K562 (cell line): ENCODE measurements around the gene ATL2. TPM values are rescaled to one million over a fixed set of nuclear protein-coding genes. Genes with fewer than 3 reads are reported as not detected.

Source experiments
- ATAC-seq: fragments of 200-7000 bp; cut with Tn5 transposase; 3 replicates; pipeline ENCODE4 v1.9.1; 2020; ENCODE audit warnings: moderate library complexity
- BruUV-seq: library from RNA; stranded (reverse); fragments of 400-500 nt; replicated peaks from 2 replicates; lab custom pipeline; 2021; lab: Mats Ljungman, UMichigan
- CTCF ChIA-PET: fragments of 300-600 bp; formaldehyde crosslinking; extraction: SDS; loops from one replicate; lab custom pipeline; 2021; ENCODE audit warnings: low intra/inter-chr PET ratio; lab: Yijun Ruan, JAX
- POLR2A ChIA-PET: fragments of 300-600, 350-650 bp; sonication (Branson Sonifier 250); formaldehyde crosslinking; extraction: SDS; loops from one replicate; lab custom pipeline; 2021; ENCODE audit warnings: antibody characterized with exemption, inconsistent platforms; lab: Yijun Ruan, JAX
- DNase-seq, 4 experiments: peaks; one replicate each; pipeline versions ENCODE4 v3.0.0 to v3.0.0-alpha.2; 2011 to 2018; ENCODE audit warnings: low spot score in 3 of 4, mixed read lengths in 3 of 4; ENCODE audit errors: extremely low read depth in 1 of 4
- FAIRE-seq: peaks from 2 replicates; lab custom pipeline; 2011; peaks lifted over from hg19 to GRCh38; lab: Jason Lieb, UNC
- H2AFZ ChIP-seq: 2 replicates; pipeline ENCODE4 v1.6.0; 2011; ENCODE audit warnings: low read depth, low read length, control low read depth, inconsistent platforms
- H3K27ac ChIP-seq: fragments of 200-600 bp; 3 replicates; pipeline ENCODE4 v1.8.0; 2011; ENCODE audit warnings: low read depth, mild to moderate bottlenecking, control low read depth, inconsistent platforms, low read length, moderate library complexity, mixed read lengths; ENCODE audit errors: extremely low read depth
- H3K27me3 ChIP-seq, 2 experiments: fragments of 300-600 bp in 1 of 2; 2 replicates in 1 of 2; 3 replicates in 1 of 2; pipeline versions ENCODE4 v1.6.0 to v1.8.0; 2011; ENCODE audit warnings: inconsistent platforms in 2 of 2, low read length in 2 of 2, mild to moderate bottlenecking in 1 of 2, mixed read lengths in 1 of 2, moderate library complexity in 1 of 2; ENCODE audit not compliant: control insufficient read depth in 2 of 2, insufficient read depth in 2 of 2
- H3K36me3 ChIP-seq: fragments of 300-600 bp; 3 replicates; pipeline ENCODE4 v1.8.0; 2011; ENCODE audit warnings: mild to moderate bottlenecking, low read length, inconsistent platforms; ENCODE audit not compliant: control insufficient read depth, insufficient read depth
- H3K4me1 ChIP-seq, 2 experiments: fragments of 200-600 bp in 1 of 2; replicated peaks in 1 of 2; 2 replicates in 1 of 2; 3 replicates in 1 of 2; pipeline versions ENCODE4 v1.5.1 to v1.8.0; 2011; ENCODE audit warnings: inconsistent platforms in 2 of 2, low read length in 2 of 2, mild to moderate bottlenecking in 1 of 2, mixed read lengths in 1 of 2, moderate library complexity in 1 of 2; ENCODE audit not compliant: control insufficient read depth in 2 of 2, insufficient read depth in 2 of 2
- H3K4me2 ChIP-seq: 2 replicates; pipeline ENCODE4 v1.6.1; 2011; ENCODE audit warnings: low read length, control low read depth, inconsistent platforms, mixed read lengths; ENCODE audit not compliant: insufficient read depth
- H3K4me3 ChIP-seq: fragments of 200-600 bp; sonication (generic), shearing (Covaris generic); 2 replicates; pipeline ENCODE4 v1.5.1; 2016; ENCODE audit warnings: control low read depth, inconsistent platforms
- H3K79me2 ChIP-seq: fragments of 200-600 bp; 3 replicates; pipeline ENCODE4 v1.8.0; 2011; ENCODE audit warnings: low read length, inconsistent platforms; ENCODE audit not compliant: control insufficient read depth, insufficient read depth
- H3K9ac ChIP-seq, 2 experiments: 2 replicates each; pipeline versions ENCODE4 v1.6.0 to v1.6.1; 2011; ENCODE audit warnings: low read depth in 2 of 2, low read length in 2 of 2, control low read depth in 1 of 2, inconsistent platforms in 1 of 2, mild to moderate bottlenecking in 1 of 2, mixed read lengths in 1 of 2; ENCODE audit not compliant: insufficient read depth in 1 of 2
- H3K9me1 ChIP-seq: one replicate; pipeline ENCODE4 v1.6.0; 2011; ENCODE audit warnings: inconsistent platforms, mild to moderate bottlenecking, low read length, moderate library complexity; ENCODE audit not compliant: control insufficient read depth, insufficient read depth
- H3K9me3 ChIP-seq: replicated peaks from 2 replicates; pipeline ENCODE4 v1.5.1; 2011; ENCODE audit warnings: low read depth, low read length, inconsistent platforms; ENCODE audit not compliant: control insufficient read depth, insufficient read depth
- H4K20me1 ChIP-seq: replicated peaks from 2 replicates; pipeline ENCODE4 v1.6.1; 2011; ENCODE audit warnings: low read length, inconsistent platforms, mixed read lengths; ENCODE audit not compliant: control insufficient read depth, insufficient read depth
- CREBBP ChIP-seq: IDR thresholded peaks from one replicate; pipeline ENCODE4 v1.6.1; 2012; ENCODE audit warnings: low read depth, mild to moderate bottlenecking, control low read depth, inconsistent platforms, low read length
- EP300 ChIP-seq: IDR thresholded peaks from 2 replicates; pipeline ENCODE4 v1.6.1; 2012; ENCODE audit warnings: low read length, improper control_type of control experiment
- HNRNPUL1 ChIP-seq: fragments of 200-400 bp; formaldehyde crosslinking; IDR thresholded peaks from 2 replicates; pipeline ENCODE4 v1.6.1; 2017; ENCODE audit warnings: low read length
- PHF21A ChIP-seq: fragments of 450-650 bp; IDR thresholded peaks from 2 replicates; pipeline ENCODE4 v1.6.1; 2017; ENCODE audit warnings: low read depth, borderline replicate concordance
- POLR3A ChIP-seq: IDR thresholded peaks from 2 replicates; pipeline ENCODE4 v1.6.1; 2011; ENCODE audit warnings: borderline replicate concordance, mild to moderate bottlenecking, moderate library complexity; ENCODE audit not compliant: insufficient read length, insufficient read depth; ENCODE audit errors: extremely low read depth
- SIRT6 ChIP-seq: IDR thresholded peaks from one replicate; pipeline ENCODE4 v1.6.1; 2012; ENCODE audit warnings: low read depth, mild to moderate bottlenecking, control low read depth, inconsistent platforms, low read length, moderate library complexity
- SMAD1 ChIP-seq: fragments of 150-350 bp; IDR thresholded peaks from 2 replicates; pipeline ENCODE4 v1.6.1; 2014; ENCODE audit warnings: low read length, low read depth; ENCODE audit not compliant: partially characterized antibody
- SMARCA5 ChIP-seq: fragments of 450-650 bp; IDR thresholded peaks from 2 replicates; pipeline ENCODE4 v1.6.1; 2016
- TRIM24 ChIP-seq, 2 experiments: fragments of 450-650 bp; IDR thresholded peaks; 2 replicates each; pipeline ENCODE4 v1.6.1; 2016
- ZNF134 ChIP-seq: fragments of 250-450 bp; sonication (Bioruptor Pico); conservative IDR thresholded peaks from 2 replicates; pipeline ENCODE4 v1.4.0; 2020
- ZNF253 ChIP-seq: fragments of 250-450 bp; sonication (Bioruptor Pico); conservative IDR thresholded peaks from 2 replicates; pipeline ENCODE4 v1.6.1; 2021; ENCODE audit warnings: mild to moderate bottlenecking
- WGBS: fragments of 100-300 bp; shearing (Covaris generic); methylation state at CpG from one replicate; pipeline ENCODE4 v1.1.6; 2016; ENCODE audit warnings: low coverage, mixed read lengths; ENCODE audit not compliant: insufficient coverage; ENCODE audit errors: missing lambda C conversion rate; 5-methylcytosine and 5-hydroxymethylcytosine counted together
- in situ Hi-C: fragments of 300-500 bp; cut with MboI; formaldehyde crosslinking; loops from 4 replicates; pipeline ENCODE4 v1.15.0; 2018; ENCODE audit warnings: inconsistent platforms, mixed read lengths
- intact Hi-C: fragments of 100-400 bp; cut with micrococcal nuclease; formaldehyde crosslinking; loops from 2 replicates; pipeline ENCODE4 v1.14.2; 2022
- polyA plus RNA-seq, 8 experiments: library from polyadenylated mRNA; depleted of rRNA in 4 of 8; stranded (reverse) in 5 of 8; unstranded in 3 of 8; fragments of >200 nt; fragmentation: Nextera tagmentation in 2 of 8; fragmentation: Illumina TruSeq in 1 of 8; extraction: Ambion mirVana in 2 of 8; extraction: Trizol in 1 of 8; gene quantifications; 2 replicates each; pipeline versions ENCODE4 v1.2.1 to v1.2.3, GENCODE V29; 2011 to 2014; ENCODE audit warnings: inconsistent platforms in 1 of 8, missing spikeins in 1 of 8
- total RNA-seq, 7 experiments: library from RNA; depleted of rRNA in 6 of 7; stranded (reverse); fragments of >200 nt in 6 of 7; fragmentation: Illumina TruSeq in 2 of 7; extraction: Trizol in 2 of 7; gene quantifications; 2 replicates each; pipeline versions ENCODE4 v1.2.1 to v1.2.3, GENCODE V29; 2011 to 2021; ENCODE audit warnings: low replicate concordance in 1 of 7
- TF ChIP-seq, protein P1 (sequence below): fragments of 450-650 bp; formaldehyde crosslinking; IDR thresholded peaks from 2 replicates; pipeline ENCODE4 v1.4.0; 2020; ENCODE audit warnings: mild to moderate bottlenecking, moderate library complexity

The ATL2 gene
- total and polyA plus RNA-seq, 9 of the 15 experiments (the other 6 are each of a cell fraction or from before 2014, with no cell fraction given), result 12.0 to 80.8 (median 70.2) TPM

- intact Hi-C loops, result no loop called here
Observed at GRCh38 chr2:38323623-38324022, 53.5 kb downstream of the ATL2 start.

More at GRCh38 chr2:38323623-38324022, 53.5 kb downstream of the ATL2 start:
- ChIA-PET POLR2A (interaction anchor here (0.6 to 0.7 kb wide), 2 partner anchors 53 to 1092 kb away, joined by 4 read pairs; no protein-coding TSS in a partner anchor), CTCF (no interaction called here)
- 0 out of 5 replicates have a peak, but pooled peaks cover 3 to 5% of the 10 kb centered on the region in 2 experiments for H3K4me1 ChIP-seq
- H4K20me1 ChIP-seq, result no peaks in the 10 kb centered on the region
- ATAC-seq, result no peak
- DNase-seq, result no peak
- H3K27me3 ChIP-seq, result no peaks in the 10 kb centered on the region
- H3K9me3 ChIP-seq, result no peaks in the 10 kb centered on the region
- no peak for FAIRE-seq
- WGBS, result 93% methylated on average over 6 of the region's 6 CpGs
- H2AFZ ChIP-seq, result no peak overlapping the region
- no peaks in the 10 kb centered on the region for H3K9me1 ChIP-seq
- peaks cover 72% of the 10 kb centered on the region for H3K79me2 ChIP-seq
- peaks cover 25% of the 10 kb centered on the region; the same call in 2 of the 3 replicates for H3K36me3 ChIP-seq
- no TSS peak for BruUV-seq
- no peak overlapping the region for H3K27ac ChIP-seq
- H3K4me2 ChIP-seq, result no peak overlapping the region
- H3K4me3 ChIP-seq, result no peak overlapping the region
- in situ Hi-C loops, result loop anchor here (10.0 kb wide), 1 partner anchor 421 kb away; no protein-coding TSS in a partner anchor
- TF ChIP-seq SIRT6 (no peak), SMARCA5 (no peak), SMAD1 (no peak), PHF21A (no peak), ZNF253 (CRISPR knock-in tag) (no peak), EP300 (no peak), HNRNPUL1 (no peak), TRIM24 (IDR thresholded peaks at IDR 0.05) (no peak), CREBBP (no peak), POLR3A (no peak), ZNF134 (CRISPR knock-in tag) (no peak)
- TF ChIP-seq, protein P1, sequence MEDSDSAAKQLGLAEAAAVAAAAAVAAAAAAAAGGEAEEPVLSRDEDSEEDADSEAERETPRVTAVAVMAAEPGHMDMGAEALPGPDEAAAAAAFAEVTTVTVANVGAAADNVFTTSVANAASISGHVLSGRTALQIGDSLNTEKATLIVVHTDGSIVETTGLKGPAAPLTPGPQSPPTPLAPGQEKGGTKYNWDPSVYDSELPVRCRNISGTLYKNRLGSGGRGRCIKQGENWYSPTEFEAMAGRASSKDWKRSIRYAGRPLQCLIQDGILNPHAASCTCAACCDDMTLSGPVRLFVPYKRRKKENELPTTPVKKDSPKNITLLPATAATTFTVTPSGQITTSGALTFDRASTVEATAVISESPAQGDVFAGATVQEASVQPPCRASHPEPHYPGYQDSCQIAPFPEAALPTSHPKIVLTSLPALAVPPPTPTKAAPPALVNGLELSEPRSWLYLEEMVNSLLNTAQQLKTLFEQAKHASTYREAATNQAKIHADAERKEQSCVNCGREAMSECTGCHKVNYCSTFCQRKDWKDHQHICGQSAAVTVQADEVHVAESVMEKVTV (CRISPR knock-in tag), result no peak
- no peak overlapping the region for H3K9ac ChIP-seq
